K562 (cell line): ENCODE results near the gene GYS1. TPM values are rescaled to one million over a fixed set of nuclear protein-coding genes. Genes with fewer than 3 reads are reported as not detected.

ENCODE experiments used
- BRCA1 ChIP-seq, 2 experiments: fragments of 450-650 bp in 1 of 2; sonication (generic) in 1 of 2; formaldehyde crosslinking in 1 of 2; IDR thresholded peaks; 2 replicates each; pipeline versions ENCODE4 v1.5.0 to v1.6.1; 2017 to 2020; ENCODE audit warnings: mild to moderate bottlenecking in 1 of 2, missing genetic modification reagents in 1 of 2
- CAMTA2 ChIP-seq: fragments of 250-450 bp; sonication (Bioruptor Pico); conservative IDR thresholded peaks from 2 replicates; pipeline ENCODE4 v1.5.1; 2022
- CC2D1A ChIP-seq: fragments of 450-650 bp; IDR thresholded peaks from 2 replicates; pipeline ENCODE4 v1.6.1; 2017; ENCODE audit warnings: mild to moderate bottlenecking
- FOXO4 ChIP-seq: fragments of 450-650 bp; formaldehyde crosslinking; IDR thresholded peaks from 2 replicates; pipeline ENCODE4 v1.4.0; 2020; ENCODE audit warnings: mild to moderate bottlenecking, moderate library complexity
- GABPB1 ChIP-seq: sonication (generic); formaldehyde crosslinking; IDR thresholded peaks from 2 replicates; pipeline ENCODE4 v1.8.0; 2022; ENCODE audit warnings: mild to moderate bottlenecking, missing genetic modification reagents
- HMG20A ChIP-seq: fragments of 450-650 bp; formaldehyde crosslinking; conservative IDR thresholded peaks from 2 replicates; pipeline ENCODE4 v1.4.0; 2020; ENCODE audit warnings: mild to moderate bottlenecking, mixed read lengths
- MYC ChIP-seq, 2 experiments: fragments of 250-450 bp in 1 of 2; sonication (Bioruptor Pico) in 1 of 2; IDR thresholded peaks; 2 replicates each; pipeline versions ENCODE4 v1.5.1 to v1.6.1; 2012 to 2021; ENCODE audit warnings: low read depth in 2 of 2, borderline replicate concordance in 1 of 2, improper control_type of control experiment in 1 of 2, low read length in 1 of 2, mild to moderate bottlenecking in 1 of 2, moderate library complexity in 1 of 2
- NFIC ChIP-seq: fragments of 450-650 bp; IDR thresholded peaks from 2 replicates; pipeline ENCODE4 v1.6.1; 2017; ENCODE audit warnings: mild to moderate bottlenecking, inconsistent platforms
- RAD51 ChIP-seq: fragments of 450-650 bp; IDR thresholded peaks from 2 replicates; pipeline ENCODE4 v1.7.1; 2016; ENCODE audit warnings: low read depth, mild to moderate bottlenecking, borderline replicate concordance
- SAFB2 ChIP-seq: fragments of 200-400 bp; formaldehyde crosslinking; IDR thresholded peaks from 2 replicates; pipeline ENCODE4 v1.6.1; 2018; ENCODE audit warnings: borderline replicate concordance, low read length, low read depth, moderate library complexity; ENCODE audit not compliant: severe bottlenecking
- TOE1 ChIP-seq, 2 experiments: fragments of 450-650 bp in 1 of 2; sonication (generic) in 1 of 2; formaldehyde crosslinking in 1 of 2; IDR thresholded peaks; 2 replicates each; pipeline versions ENCODE4 v1.7.1 to v1.8.0; 2016 to 2022; ENCODE audit warnings: borderline replicate concordance in 2 of 2, mild to moderate bottlenecking in 2 of 2, antibody characterized with exemption in 1 of 2, inconsistent platforms in 1 of 2, low read depth in 1 of 2, missing genetic modification reagents in 1 of 2, moderate library complexity in 1 of 2
- ZNF318 ChIP-seq, 2 experiments: fragments of 450-650 bp; IDR thresholded peaks; 2 replicates each; pipeline ENCODE4 v1.6.1; 2016; ENCODE audit warnings: mild to moderate bottlenecking in 2 of 2, borderline replicate concordance in 1 of 2, low read depth in 1 of 2, moderate library complexity in 1 of 2
- ZNF639 ChIP-seq, 2 experiments: fragments of 200-800 bp in 1 of 2; sonication (Bioruptor generic) in 1 of 2; sonication (generic) in 1 of 2; formaldehyde crosslinking in 1 of 2; IDR thresholded peaks in 1 of 2; conservative IDR thresholded peaks in 1 of 2; 2 replicates each; pipeline versions ENCODE4 v1.5.0 to v1.6.1; 2016 to 2020; ENCODE audit warnings: missing compliant biosample characterization in 1 of 2, missing genetic modification characterization in 1 of 2, missing genetic modification reagents in 1 of 2
- polyA plus RNA-seq, 8 experiments: library from polyadenylated mRNA; depleted of rRNA in 4 of 8; stranded (reverse) in 5 of 8; unstranded in 3 of 8; fragments of >200 nt; fragmentation: Nextera tagmentation in 2 of 8; fragmentation: Illumina TruSeq in 1 of 8; extraction: Ambion mirVana in 2 of 8; extraction: Trizol in 1 of 8; gene quantifications; 2 replicates each; pipeline versions ENCODE4 v1.2.1 to v1.2.3, GENCODE V29; 2011 to 2014; ENCODE audit warnings: inconsistent platforms in 1 of 8, missing spikeins in 1 of 8
- total RNA-seq, 7 experiments: library from RNA; depleted of rRNA in 6 of 7; stranded (reverse); fragments of >200 nt in 6 of 7; fragmentation: Illumina TruSeq in 2 of 7; extraction: Trizol in 2 of 7; gene quantifications; 2 replicates each; pipeline versions ENCODE4 v1.2.1 to v1.2.3, GENCODE V29; 2011 to 2021; ENCODE audit warnings: low replicate concordance in 1 of 7

Gene GYS1
- total and polyA plus RNA-seq, 9 of the 15 experiments (the other 6 are each of a cell fraction or from before 2014, with no cell fraction given): 1.9 to 31.1 (median 15.2) TPM

GRCh38 chr19:48967346-48968178, 25.5 kb downstream of the GYS1 start (continued):
- TF ChIP-seq SAFB2 (no peak), ZNF318 (IDR thresholded peaks at IDR 0.05; ENCODE audit: borderline replicate concordance in 1 of 2, low read depth in 1 of 2) (0 out of 4 replicates have a peak, but pooled peaks of 1 of the 2 experiments have one; percentile 21), CC2D1A (no peak), MYC (IDR thresholded peaks at IDR 0.05; ENCODE audit: low read depth, low read length) (no peak; the same call in 1 of the 2 replicates), MYC (CRISPR knock-in tag; IDR thresholded peaks at IDR 0.05; ENCODE audit: borderline replicate concordance, low read depth) (peak; percentile 54), BRCA1 (IDR thresholded peaks at IDR 0.05) (no peak), BRCA1 (CRISPR knock-in tag; IDR thresholded peaks at IDR 0.05) (no peak), ZNF639 (CRISPR knock-in tag; conservative IDR thresholded peaks at IDR 0.05 in 1 of 2, IDR thresholded peaks at IDR 0.05 in 1 of 2) (0 out of 4 replicates have a peak, but pooled peaks of 1 of the 2 experiments have one; percentile 5), GABPB1 (CRISPR knock-in tag) (no peak), CAMTA2 (peak; percentile 36), NFIC (0 out of 2 replicates have a peak, but pooled peaks have one; percentile 4), TOE1 (IDR thresholded peaks at IDR 0.05; ENCODE audit: borderline replicate concordance) (peak; percentile 62; the same call in 1 of the 2 replicates), TOE1 (CRISPR knock-in tag; IDR thresholded peaks at IDR 0.05; ENCODE audit: borderline replicate concordance, low read depth) (no peak), RAD51 (peak; percentile 77), HMG20A (CRISPR knock-in tag) (0 out of 2 replicates have a peak, but pooled peaks have one; percentile 39), FOXO4 (peak; percentile 82)
